VCaP (cell line): ENCODE results near the gene CHAC1.

ENCODE experiments used
- H3K27ac ChIP-seq: fragments of 450-650 bp; 2 replicates; pipeline ENCODE4 v1.5.1; 2017
- TF ChIP-seq, protein P1 (sequence below): fragments of 450-650 bp; conservative IDR thresholded peaks from 2 replicates; pipeline ENCODE4 v1.5.1; 2017; ENCODE audit warnings: mild to moderate bottlenecking, moderate library complexity

Gene CHAC1

DNA sequence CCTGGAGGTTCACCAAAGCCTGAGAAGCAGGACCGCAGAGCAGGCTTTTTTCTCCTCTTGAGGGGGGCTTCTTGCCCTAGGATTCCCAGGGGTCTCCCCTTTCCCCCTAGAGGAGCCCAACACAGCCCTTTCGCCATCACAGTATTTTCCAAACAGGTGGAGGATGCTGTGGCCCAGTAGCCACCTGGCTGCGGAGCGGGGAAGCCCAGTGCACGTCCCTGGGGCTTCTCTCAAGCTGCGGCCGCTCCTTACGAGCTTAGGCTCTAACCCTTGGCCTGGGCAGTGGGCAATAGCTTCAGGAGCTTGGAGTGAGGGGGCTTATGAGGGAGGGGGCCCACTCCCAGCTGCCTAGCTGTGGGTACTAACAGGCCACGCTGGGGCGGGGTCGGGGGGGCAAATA, 35.7 kb upstream of the CHAC1 start:
- TF ChIP-seq, protein P1, sequence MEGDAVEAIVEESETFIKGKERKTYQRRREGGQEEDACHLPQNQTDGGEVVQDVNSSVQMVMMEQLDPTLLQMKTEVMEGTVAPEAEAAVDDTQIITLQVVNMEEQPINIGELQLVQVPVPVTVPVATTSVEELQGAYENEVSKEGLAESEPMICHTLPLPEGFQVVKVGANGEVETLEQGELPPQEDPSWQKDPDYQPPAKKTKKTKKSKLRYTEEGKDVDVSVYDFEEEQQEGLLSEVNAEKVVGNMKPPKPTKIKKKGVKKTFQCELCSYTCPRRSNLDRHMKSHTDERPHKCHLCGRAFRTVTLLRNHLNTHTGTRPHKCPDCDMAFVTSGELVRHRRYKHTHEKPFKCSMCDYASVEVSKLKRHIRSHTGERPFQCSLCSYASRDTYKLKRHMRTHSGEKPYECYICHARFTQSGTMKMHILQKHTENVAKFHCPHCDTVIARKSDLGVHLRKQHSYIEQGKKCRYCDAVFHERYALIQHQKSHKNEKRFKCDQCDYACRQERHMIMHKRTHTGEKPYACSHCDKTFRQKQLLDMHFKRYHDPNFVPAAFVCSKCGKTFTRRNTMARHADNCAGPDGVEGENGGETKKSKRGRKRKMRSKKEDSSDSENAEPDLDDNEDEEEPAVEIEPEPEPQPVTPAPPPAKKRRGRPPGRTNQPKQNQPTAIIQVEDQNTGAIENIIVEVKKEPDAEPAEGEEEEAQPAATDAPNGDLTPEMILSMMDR, result no peak
- H3K27ac ChIP-seq, result no peak overlapping the region

- no peak overlapping the region for H3K27ac ChIP-seq
These were observed 35.0 kb upstream of the CHAC1 start for GRCh38 chr15:40918146-40918798.

DNA sequence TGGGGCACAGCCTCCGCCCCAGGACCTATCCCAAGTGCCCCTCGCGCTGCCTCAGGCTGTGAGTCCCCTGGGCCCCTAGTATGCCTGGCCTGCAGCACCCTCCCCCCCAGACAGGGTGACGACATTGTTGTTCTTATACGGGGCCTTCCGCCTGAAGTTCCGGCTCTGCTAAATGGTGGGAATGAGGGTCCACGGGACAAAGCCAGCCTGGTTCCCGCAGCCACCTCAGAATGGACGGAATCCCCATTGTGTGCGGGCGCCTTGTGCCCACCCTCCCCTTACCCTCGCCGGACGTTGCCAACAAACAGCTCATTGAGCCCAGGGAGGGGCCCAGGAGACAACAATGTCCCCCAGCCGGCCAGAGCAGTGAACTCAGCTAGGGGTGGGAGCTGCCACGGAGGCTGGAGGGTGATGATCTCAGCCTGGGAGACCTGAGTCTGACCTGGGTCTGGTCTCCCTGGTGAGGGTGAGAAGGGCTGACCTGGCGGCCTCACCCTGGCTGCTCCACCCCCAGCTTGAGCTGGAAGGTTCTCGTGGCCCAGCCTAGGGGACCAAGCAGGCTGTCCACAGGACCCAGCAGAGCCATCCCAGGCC, 34.4 kb upstream of the CHAC1 start:
- H3K27ac ChIP-seq, result no peak overlapping the region
- TF ChIP-seq, protein P1, result no peak

More at GRCh38 chr15:40918146-40918798, 35.0 kb upstream of the CHAC1 start:
- TF ChIP-seq, protein P1, result no peak

GRCh38 chr15:40921949-40922607, 31.2 kb upstream of the CHAC1 start:
- TF ChIP-seq, protein P1, result no peak
- H3K27ac ChIP-seq, result no peak overlapping the region

GRCh38 chr15:40922608-40923005, 30.7 kb upstream of the CHAC1 start:
- TF ChIP-seq, protein P1, result no peak
- H3K27ac ChIP-seq, result no peak overlapping the region

GRCh38 chr15:40923551-40923950, 29.7 kb upstream of the CHAC1 start:
- no peak overlapping the region for H3K27ac ChIP-seq
- TF ChIP-seq, protein P1, result no peak

DNA sequence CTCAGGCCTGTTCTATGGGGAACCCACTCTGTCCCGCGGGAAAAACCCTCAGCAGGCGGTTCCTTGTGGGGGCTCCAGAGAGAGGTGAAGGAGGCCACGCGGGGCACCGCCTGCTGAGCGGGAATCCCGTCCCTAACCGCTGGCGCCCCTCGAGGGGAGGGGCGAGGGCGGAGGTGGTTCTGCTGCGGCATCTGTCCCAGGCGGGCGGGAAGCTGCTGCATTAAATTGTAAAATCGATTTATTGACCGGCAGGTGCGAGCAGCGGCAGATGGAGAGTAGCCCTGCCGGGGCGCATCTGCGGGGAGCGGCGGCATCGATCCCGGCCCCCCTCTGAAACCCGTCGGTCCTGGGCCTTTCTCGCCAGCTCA, 27.8 kb upstream of the CHAC1 start:
- TF ChIP-seq, protein P1, result no peak
- H3K27ac ChIP-seq, result no peak overlapping the region
